Measurements from ENCODE around the gene TNFAIP8. TPM values are rescaled to one million over a fixed set of nuclear protein-coding genes. Genes with fewer than 3 reads are reported as not detected.

The TNFAIP8 gene
- total RNA-seq, 1 donor from 2014 or later = 2.5 TPM

Small RNAs within 50 kb of the gene (small RNA-seq; reads per million reads assigned to genes)
- not detected for gene RN7SL174P (ENCODE audit: low replicate concordance)
- gene RNA5SP190 (ENCODE audit: low replicate concordance) = not detected

Other genes with a start within 250 kb of the TNFAIP8 start
- 125 TPM for gene HSD17B4, start 96.5 kb downstream of the TNFAIP8 start, total RNA-seq